OCI-LY7 (cell line): ENCODE data around the gene ARMH1.

ENCODE experiments used
- CTCF ChIP-seq: fragments of 200-600 bp; sonication (generic); conservative IDR thresholded peaks from 2 replicates; pipeline ENCODE4 v1.5.1; 2014; ENCODE audit warnings: mild to moderate bottlenecking, antibody characterized with exemption, low read length, moderate library complexity, mixed read lengths
- EZH2phosphoT487 ChIP-seq: fragments of 200-600 bp; sonication (generic); IDR thresholded peaks from 2 replicates; pipeline ENCODE4 v1.6.1; 2018; ENCODE audit warnings: low read depth, borderline replicate concordance, mild to moderate bottlenecking, mixed run types, antibody characterized with exemption, low read length, moderate library complexity, mixed read lengths

- TF ChIP-seq CTCF (no peak), EZH2phosphoT487 (no peak)
Measured at GRCh38 chr1:44661781-44662682, 12.5 kb upstream of the ARMH1 start.
